Measurements from ENCODE around the gene ARMCX2.

DNA sequence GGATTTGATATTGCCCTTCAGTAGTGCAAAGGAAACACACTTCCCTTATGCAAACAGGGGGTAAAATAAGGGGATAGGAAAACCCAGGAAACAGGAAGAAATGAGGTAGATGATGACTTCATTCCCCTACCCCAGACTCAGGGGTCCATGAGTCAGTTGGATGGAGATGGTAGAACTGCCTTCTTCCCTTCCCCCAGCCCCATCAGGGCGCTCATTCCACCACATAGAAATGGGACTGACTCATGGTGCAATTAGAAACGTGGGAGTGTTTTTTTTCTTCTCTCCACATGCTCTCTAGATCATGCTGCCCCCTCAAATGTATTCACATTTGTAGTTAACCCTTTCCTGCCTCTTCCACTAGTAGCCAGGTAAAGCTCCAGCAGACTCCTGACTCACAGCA, 23.1 kb upstream of the ARMCX2 start:
- TF ChIP-seq, protein P1, sequence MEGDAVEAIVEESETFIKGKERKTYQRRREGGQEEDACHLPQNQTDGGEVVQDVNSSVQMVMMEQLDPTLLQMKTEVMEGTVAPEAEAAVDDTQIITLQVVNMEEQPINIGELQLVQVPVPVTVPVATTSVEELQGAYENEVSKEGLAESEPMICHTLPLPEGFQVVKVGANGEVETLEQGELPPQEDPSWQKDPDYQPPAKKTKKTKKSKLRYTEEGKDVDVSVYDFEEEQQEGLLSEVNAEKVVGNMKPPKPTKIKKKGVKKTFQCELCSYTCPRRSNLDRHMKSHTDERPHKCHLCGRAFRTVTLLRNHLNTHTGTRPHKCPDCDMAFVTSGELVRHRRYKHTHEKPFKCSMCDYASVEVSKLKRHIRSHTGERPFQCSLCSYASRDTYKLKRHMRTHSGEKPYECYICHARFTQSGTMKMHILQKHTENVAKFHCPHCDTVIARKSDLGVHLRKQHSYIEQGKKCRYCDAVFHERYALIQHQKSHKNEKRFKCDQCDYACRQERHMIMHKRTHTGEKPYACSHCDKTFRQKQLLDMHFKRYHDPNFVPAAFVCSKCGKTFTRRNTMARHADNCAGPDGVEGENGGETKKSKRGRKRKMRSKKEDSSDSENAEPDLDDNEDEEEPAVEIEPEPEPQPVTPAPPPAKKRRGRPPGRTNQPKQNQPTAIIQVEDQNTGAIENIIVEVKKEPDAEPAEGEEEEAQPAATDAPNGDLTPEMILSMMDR (IDR thresholded peaks at IDR 0.05; ENCODE audit: poor library complexity), result no peak
- no peak for TF ChIP-seq EZH2 (IDR thresholded peaks at IDR 0.05; ENCODE audit: borderline replicate concordance)
- no peak for TF ChIP-seq EZH2phosphoT487 (IDR thresholded peaks at IDR 0.05; ENCODE audit: low read depth, severe bottlenecking, unreplicated experiment)

Data from hepatocyte (in vitro differentiated cells).